ENCODE measurements around the gene VAV2.
"Not testable (repeated sequence)": the region's sequence is repeated elsewhere in the genome, so short reads cannot be mapped to it uniquely, and the experiment has no call there.

The VAV2 gene

DNA sequence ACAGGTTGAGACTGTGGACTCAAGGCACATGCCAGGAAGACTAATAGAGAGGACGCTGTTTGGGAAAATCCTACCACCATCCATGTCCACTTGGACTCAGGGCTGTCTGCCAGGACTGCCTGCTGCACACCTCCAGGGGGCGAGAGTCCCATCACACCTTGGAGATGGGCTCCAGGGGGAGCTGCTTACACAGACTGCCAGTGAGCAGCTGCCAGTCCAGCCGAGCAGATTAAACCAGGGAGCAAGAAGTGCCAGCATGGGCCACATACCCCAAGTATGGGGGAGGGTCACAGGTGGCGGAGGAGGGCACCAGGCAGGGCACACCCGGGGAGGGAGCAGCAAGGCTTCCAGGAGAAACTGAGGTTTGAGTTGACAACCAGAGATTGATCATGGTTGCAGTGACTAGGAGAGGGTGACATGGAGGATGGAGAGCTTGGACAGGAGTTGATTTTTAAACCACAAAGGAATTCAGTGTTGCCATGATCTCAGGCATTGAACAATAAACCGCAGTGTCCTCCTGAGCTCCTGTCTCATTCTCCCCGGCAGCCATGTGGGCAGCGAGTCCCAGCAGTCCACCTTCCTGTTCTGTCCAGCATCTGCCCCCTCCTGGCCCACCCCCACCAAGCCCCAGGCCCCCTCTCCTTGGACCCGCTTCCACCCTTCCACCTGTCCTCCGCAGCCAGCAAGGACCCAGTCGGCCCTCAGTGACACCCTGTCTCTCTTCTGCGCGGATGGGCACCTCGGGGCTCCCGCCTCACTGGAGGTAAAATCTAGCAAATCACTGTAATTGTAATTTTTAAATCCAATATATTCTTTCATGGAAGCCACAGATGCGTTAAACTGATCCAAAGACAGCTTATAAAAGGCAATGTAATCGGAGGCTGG lies 3.1 kb upstream of the VAV2 start:
- no peak for FAIRE-seq

- no peak for FAIRE-seq
Measured at GRCh38 chr9:133994353-133995011, 2.4 kb upstream of the VAV2 start.

DNA sequence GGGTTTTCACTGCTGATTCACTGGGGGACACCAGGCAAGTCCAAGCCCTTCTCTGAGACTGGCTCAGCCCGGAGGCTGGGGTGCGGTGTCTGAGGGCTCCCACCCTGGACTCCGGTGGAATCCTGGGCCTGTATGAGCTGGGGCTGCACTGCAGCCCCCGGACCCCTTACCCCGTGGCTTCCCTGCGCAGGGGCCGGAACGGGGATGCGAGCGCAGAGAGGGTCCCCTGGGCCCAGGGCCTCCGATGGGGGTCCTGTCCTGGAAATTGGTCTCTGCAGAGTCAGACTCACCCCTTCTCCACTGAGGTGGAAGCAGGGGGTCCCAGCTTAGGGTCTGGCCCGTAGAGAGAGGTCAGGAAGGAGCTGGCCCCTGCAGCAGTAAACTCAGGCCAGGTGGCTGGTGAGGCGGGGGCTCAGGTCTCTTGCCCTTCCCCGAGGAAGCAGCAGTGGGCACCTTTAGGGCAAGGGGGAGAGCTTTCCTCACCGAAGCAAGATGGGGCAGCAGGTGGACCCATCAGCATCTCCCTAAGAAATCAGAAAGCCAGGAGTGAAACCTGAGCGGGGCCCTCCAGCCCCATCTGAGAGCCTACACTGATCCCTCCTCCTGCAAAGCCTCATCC lies 1.6 kb upstream of the VAV2 start:
- FAIRE-seq: no peak

DNA sequence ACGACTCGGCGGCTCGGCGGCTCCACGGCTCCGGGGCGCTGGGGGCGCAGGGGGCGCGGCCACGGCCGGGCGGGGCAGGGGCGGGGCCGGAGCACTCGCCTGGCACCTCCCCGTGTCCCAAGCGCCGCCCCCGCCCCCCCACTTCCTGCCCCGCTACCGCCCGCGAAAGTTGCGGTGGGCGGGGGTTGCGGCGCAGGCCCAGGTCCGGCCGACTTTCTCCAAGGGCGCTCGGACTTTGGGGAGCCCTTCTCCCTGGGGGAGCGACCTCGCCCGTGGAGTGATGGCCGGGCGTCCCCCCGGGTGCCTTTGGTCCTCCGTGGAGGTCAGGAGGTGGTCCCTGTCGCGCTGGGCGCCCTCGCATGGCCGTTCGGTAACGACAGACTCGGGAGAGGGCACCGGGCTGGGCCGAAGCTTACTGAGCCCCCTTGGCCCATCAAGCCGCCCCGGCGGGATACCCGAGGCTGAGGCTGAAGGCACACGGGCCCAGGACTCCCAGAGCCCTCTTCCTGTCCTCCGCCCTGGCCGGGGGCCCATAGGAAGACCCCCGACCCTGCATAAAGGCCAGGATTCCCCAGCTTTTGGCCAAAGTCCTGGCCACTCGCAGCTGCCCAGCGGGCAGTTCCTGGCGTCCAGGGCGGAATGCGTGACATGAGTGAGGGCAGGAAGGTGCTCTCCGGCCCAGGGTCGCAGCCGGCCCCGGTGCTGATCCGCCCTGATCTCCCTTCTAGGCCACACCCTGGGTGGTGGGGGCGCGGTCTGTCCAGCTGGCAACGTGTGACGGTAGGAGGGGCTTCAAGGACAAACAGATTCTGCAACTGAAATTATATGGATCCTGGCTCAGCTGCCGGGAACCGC lies 883 bp upstream of the VAV2 start:
- no peak for FAIRE-seq

DNA sequence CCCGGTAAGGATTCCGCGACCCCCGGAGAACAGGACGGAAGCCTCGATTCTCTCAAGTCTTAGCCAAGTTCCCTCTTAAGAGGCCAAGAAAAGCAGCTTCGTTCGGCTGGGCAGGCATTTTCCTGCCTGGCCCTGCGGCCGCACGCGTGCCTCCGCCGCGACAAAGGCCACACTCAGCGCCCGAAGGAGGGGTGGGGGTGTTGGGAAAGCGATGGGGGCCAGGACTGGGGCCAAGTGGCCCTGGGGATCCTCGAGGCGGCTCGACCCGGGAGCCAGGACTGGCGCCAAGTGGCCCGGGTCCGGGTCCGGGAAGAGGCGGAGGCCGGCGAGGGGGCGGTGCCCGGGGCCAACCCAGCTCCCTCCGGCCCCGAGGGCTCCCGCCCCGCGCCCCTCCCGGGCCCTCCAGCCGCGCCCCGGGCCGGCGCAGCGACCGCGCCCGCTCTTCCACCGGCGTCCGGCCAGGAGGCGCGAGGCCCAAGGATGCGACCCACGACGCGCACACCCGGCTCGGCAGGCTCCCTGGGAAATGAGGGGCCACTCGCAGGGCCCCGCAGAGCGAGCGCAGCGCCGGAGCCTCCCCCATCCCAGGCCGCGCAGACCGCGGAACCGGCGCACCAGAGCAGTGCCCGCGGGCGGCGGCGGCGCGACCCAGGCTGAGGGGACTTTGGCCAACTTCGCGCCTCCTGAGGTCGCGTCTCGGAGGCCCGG lies 756 bp downstream of the VAV2 start:
- FAIRE-seq: no peak

- FAIRE-seq: no peak
Measured at GRCh38 chr9:133990366-133991213, 1.5 kb downstream of the VAV2 start.

DNA sequence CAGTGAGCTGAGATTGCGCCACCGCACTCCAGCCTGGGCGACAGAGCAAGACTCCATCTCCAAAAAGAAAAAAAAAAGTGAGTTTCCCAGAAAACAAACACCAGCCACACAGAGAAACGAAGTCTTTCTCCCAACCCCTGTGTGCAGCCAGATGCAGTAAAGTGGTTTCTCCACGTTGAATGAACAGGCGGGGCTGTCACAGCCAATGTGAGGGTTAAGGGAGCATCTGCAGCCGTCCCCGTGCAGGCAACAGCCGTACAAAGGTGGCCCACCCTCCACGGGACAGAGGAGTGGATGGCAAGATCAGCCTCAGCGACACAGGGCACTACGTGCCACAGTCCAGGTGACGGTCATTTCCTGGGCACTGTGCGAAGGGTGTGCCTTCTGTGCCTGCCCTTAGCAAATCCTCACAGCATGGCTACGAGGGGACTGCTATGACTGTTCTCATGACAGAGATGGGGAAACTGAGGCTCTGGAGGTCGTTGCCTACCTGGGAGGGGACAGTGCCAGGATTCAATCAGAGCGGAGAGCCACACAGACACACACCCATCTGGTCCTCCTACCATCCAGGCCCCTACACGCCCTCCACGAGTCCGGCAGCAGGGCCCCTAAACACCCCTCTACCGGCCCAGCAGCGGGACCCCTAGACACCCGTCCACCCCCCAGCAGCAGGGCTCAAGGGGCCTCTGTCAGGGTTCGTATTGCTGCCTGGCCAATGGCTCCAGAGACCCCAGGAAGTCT lies 2.3 kb downstream of the VAV2 start:
- FAIRE-seq: no peak

DNA sequence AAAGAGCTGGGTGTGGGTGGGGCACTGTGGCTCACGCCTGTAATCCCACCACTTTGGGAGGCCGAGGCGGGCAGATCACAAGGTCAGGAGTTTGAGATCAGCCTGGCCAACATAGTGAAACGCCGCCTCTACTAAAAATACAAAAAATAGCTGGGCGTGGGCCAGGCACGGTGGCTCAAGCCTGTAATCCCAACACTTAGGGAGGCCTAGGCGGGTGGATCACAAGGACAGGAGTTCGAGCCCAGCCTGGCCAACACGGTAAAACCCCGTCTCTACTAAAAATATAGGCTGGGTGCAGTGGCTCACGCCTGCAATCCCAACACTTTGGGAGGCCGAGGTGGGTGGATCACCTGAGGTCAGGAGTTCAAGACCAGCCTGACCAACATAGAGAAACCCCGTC lies 3.4 kb downstream of the VAV2 start:
- FAIRE-seq: not testable (repeated sequence)

GRCh38 chr9:133987946-133988665 lies 4.0 kb downstream of the VAV2 start:
- no peak for FAIRE-seq

GRCh38 chr9:133987446-133987788 lies 4.7 kb downstream of the VAV2 start:
- FAIRE-seq: no peak

- FAIRE-seq: no peak
Measured at GRCh38 chr9:133986774-133987445, 5.2 kb downstream of the VAV2 start.

- no peak for FAIRE-seq
Measured at GRCh38 chr9:133986061-133986460, 6.1 kb downstream of the VAV2 start.

GRCh38 chr9:133982971-133983720 lies 9.0 kb downstream of the VAV2 start:
- FAIRE-seq: no peak

DNA sequence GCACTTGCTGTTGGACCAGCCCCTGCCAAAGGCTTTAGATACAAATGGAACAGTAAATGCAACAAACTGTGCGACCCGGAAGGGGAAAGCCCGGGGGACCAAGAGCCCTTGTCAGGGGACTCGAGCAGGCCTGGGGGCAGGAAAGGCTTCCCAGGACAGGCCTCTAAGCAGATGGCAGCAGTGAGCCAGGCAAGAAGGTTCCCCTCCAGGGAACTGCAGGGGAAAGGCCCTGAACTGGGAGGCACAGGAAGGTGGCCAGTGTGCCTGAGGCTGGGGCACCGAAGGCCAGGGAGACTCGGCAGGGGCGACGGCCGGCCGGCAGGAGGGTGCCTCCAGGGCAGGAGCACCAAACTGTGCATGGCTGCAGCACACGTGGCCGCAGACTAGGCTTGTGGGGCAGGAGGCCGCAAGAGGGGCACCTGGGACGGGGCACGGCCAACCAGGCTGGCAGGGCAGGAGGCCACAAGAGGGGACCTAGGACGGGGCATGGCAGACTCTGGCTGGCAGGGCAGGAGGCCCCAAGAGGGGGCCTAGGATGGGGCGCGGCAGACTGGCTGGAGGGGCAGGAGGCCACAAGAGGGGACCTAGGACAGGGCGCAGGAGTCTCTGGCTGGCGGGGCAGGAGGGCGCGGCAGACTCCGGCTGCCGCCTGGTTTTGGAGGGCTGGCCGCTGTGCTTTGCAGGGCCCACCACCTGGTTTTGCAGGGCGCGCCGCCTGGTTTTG lies 10.0 kb downstream of the VAV2 start:
- no peak for FAIRE-seq

DNA sequence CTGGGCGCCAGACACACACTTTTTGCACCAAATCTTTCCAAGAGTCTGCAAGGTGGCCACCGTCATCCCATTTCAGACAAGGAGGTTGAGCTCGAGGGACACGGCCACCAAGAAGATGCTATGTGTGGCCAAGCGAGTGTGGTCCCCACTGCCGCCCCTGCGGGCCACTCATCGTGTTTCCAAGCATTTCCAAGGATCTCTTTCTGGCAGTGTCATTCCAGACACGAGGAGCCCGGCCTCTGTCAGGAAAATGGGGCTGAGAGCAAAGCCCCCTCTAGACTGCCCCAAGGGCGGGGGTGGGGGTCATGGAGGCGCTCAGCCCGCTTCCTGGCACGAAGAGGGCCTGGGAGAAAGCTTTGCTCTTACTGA lies 10.6 kb downstream of the VAV2 start:
- no peak for FAIRE-seq

DNA sequence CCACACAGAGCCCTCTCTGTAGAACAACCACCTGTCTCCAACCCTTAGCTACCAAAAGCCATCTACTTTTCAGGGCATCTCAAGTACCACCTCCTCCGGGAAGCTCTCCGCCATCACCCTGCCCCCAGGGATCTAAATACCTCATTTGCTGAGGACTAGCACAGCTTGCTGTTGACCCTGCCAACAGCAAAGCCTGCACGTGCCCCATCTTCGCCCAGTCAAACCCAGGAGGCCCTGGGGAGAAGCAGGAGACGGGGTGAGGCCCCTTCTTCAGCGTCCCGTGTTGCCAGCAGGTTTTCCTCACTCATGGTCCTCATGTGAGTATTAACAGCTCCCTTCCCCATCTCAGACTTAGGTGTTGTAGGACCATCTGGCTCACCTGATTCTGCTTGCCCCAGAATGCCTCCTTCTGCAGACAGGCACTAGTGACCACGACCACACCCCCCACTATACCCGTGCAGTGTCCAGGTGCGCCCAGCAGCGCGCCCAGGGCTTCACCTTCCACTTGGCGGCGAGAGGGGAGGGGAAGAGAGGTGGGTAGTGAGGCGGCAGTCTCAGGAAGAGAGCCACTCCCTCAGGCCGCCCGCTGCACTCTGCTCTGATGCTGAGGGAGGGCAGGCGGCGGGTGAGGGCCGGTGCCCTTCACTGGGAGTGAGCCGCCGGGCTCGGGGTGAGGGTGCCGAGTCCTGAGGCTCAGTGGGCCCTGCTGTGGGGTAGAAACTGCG lies 11.1 kb downstream of the VAV2 start:
- FAIRE-seq: no peak
